Left kidney (tissue), 2 donors: ENCODE measurements around the gene TBC1D5. TPM values are rescaled to one million over a fixed set of nuclear protein-coding genes. Genes with fewer than 3 reads are reported as not detected.

Experiments used
- DNase-seq: peaks from one replicate; pipeline ENCODE4 v3.0.0-alpha.2; 2013
- polyA plus RNA-seq: library from polyadenylated mRNA; unstranded; fragments of 120-200 nt; gene quantifications from one replicate; pipeline ENCODE4 v1.2.1, GENCODE V29; 2013; ENCODE audit not compliant: insufficient read length

Gene TBC1D5
- polyA plus RNA-seq, 1 donor, result 52.2 TPM

- DNase-seq, result no peak
These were observed 515.0 kb downstream of the TBC1D5 start for GRCh38 chr3:17227472-17227871.

- no peak for DNase-seq
These were observed 520.9 kb downstream of the TBC1D5 start for GRCh38 chr3:17221529-17221928.

DNA sequence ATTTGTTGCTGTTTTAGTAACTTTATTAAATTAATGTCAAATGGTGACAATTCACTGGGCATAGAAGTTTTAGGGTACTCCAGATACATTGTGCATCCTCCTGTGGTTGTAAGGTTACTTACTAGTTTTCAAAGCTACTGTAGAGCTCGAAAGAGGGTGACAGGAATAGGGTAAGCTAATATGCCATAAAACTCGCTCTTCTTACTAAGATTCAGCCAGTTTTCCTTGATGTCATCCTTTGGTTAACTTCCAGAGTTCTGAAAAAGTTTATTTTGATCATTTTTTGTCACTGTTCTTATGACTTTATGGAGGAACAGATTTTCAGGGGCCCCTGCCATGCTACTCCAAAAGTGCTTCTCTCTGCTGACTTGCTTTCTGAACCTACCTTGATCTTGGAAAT, 522.8 kb downstream of the TBC1D5 start:
- no peak for DNase-seq

GRCh38 chr3:17218587-17218986, 523.8 kb downstream of the TBC1D5 start:
- DNase-seq, result no peak

- DNase-seq, result no peak
These were observed 524.8 kb downstream of the TBC1D5 start for GRCh38 chr3:17217588-17217987.

DNA sequence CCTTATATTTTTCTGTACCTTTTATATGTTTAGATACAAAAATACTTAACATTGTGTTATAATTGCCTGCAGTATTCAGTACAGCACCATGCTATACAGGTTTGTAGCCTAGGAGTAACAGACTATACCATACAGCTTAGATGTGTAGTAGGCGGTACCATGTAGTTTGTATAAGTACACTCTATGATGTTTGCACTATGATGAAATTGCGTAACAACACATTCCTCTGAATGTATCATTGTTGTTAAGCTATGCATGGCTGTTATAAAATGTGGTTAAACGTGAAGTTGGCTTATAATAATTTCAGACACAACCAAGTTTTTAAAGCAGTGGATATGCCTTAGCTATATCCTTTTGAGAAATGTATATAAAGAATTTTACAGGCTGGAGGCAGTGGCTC, 529.3 kb downstream of the TBC1D5 start:
- DNase-seq, result no peak

GRCh38 chr3:17207979-17208378, 534.5 kb downstream of the TBC1D5 start:
- DNase-seq, result no peak

DNA sequence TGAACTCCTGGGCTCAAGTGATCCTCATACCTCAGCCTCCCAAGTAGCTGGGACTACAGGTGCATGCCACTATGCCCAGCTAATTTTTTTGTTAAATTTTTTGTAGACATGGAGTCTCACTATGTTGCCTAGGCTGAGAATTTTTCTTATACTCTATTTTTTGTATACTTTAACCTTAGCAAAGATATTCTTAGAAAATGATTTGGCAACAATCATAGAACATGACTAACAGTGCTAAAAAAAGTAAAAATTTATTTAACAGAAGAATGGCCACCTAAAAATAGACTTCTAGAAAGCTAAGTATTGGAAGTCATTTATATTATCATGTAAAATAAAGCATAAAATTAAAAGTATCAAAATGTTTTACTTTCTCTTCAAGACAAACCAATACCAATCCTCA, 535.4 kb downstream of the TBC1D5 start:
- no peak for DNase-seq

DNA sequence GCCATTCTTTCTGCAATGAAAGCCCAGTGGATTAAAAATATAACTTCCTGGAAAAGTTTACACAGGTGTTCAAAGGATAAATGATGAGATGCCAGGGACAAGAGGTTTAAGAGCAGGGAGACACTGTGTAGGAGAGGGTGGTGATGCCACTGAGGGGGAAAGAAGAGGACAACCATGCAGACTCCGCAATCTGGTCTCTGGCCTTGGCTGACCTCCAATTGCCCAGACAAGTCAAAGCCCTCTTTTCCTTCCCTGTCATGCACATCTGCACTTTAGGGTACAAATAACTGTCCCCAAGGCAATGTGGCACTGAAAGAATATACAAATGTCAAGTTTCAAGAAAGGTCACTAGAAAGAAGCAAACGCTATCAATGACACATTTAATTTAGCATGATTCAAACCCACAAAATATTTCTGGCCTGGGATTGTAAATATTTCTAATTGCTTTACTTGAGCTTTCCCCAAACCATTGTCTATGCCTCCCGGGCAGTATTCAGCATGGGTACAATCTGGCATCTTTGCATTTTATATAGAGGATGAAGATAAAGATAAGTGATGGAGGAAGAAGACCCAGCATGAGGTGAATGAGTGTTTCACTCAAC, 538.3 kb downstream of the TBC1D5 start:
- DNase-seq, result no peak

DNA sequence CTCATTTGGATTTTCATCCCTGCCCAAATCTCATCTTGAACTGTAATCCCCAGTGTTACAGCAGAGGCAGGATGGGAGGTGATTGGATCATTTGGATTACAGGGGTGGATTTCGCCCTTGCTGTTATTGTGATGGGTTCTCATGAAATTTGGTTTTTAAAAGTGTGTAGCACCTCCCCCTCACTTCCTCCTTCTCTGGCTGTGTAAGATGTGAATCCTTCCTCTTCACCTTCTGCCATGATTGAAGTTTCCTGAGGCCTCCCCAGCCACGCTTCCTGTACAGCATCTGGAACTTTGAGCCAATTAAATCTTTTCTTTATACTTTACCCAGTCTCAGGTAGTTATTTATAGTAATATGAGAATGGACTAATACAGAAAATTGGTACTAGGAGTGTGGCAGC, 540.9 kb downstream of the TBC1D5 start:
- DNase-seq, result no peak

- DNase-seq, result no peak
These were observed 546.4 kb downstream of the TBC1D5 start for GRCh38 chr3:17195856-17196604.

- DNase-seq, result no peak
These were observed 547.2 kb downstream of the TBC1D5 start for GRCh38 chr3:17195192-17195611.

DNA sequence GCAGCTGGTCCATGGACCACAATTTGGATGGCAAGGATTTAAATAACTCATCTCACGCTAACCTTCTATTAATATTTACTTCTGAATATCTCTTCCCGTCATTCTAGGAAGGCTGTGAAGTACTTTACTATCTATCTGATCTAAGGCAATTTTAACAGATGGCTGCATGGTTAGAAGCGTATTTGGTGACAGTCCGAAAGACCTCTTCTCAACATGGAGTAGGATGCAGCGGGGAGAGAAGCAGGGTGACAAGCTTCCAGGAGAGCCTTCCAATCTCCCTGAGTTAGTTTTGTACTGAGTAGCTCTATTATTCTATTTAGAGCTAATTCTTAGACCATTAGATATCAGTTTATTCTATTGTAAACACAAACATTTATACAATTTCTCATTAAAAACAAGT, 548.3 kb downstream of the TBC1D5 start:
- no peak for DNase-seq

DNA sequence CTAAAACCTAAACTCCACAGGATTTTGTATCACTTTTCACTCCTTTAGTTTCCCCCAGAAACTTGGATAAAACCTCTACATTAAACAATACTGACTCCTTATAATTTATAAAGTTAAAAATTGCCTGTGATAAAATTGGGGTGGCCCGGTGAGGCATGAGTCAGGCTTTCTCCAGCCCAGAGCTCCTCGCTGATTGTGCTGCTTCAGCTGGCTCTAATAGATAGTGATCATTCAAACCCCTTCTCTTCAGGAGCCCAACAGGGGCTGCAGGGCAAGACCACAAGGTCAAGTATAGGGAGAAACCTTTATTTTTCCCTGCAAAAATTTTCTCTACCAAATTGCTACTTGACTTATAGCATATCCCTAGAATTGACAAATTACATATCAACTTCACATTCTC, 549.4 kb downstream of the TBC1D5 start:
- DNase-seq, result no peak

DNA sequence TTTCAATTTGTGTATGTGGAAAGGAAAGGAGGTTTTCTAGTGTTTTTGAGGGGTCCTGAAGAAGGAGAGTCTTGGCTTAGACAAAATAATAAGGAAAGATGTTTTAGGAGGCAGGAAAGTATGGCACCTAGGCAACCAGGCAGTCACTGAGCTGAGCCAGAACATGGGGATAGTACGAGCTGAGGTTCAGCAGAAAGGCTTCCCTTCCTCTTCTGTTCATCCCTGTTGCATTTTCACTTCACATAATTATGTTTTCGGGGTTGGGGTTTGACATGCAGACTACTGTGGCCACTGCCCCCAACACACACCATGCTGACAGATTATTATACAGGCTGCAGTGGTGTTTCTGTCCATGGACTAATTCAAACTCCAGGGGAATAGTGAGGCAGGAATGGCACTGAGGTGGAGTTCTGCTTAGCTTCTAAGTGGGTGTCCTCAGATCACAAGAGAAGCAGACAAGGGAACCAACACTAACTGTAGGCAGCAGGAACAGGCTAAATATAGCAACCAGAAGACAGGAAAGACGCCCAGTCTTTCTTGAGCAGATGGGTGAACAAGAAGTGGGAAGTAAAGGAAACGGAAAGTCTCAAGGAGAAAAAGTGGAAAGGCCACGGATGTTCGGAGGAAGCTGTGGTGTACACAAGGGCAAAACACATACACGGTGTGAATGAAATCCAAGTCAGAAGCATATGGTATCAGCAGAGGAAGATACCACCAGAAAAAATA, 551.9 kb downstream of the TBC1D5 start:
- no peak for DNase-seq

DNA sequence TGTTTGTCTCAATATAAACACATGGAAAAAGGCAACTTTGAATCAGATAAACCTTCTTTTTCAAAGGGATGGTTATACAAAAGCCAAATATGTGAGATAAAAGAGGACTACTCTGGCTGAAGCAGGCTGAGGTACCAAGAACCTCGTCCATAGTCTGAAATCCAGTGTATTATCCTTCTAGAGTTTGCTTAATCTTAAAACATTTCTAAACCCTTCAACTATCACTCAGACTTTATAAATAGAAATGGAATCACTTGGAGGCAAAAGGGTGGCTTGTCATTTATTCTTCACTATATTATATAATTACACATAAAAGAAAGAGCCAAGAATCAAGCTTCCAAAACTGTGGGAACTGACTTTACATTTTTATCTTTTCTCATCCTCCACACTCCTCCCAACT, 554.1 kb downstream of the TBC1D5 start:
- DNase-seq, result no peak

- no peak for DNase-seq
These were observed 554.7 kb downstream of the TBC1D5 start for GRCh38 chr3:17187589-17188184.

DNA sequence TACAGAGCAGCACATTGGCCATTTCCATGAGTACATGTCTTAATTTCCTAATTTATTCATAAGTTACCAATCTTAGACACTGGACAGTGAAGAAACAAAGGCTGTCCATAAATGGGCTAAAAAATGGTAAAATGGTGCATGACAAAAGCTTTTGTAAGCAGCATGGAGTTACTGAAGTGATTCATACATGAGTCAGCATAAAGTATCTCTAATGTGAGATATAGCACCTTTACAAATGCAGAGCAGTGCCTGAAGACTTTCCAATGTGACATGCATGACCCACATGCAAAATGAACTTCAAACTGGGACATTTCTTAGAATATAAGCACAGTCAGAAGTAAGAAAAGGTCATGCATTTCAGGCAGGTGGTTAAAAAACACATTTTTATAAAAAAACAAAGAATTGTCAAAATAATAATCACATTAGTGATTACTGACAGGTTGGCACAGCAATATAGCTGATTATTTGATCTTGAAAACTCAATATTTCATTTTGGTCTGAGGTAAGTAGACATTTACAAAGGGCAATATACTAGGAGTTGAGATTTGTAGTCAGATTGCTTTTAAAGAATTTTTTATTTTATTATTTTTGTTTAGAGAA, 558.4 kb downstream of the TBC1D5 start:
- no peak for DNase-seq

- no peak for DNase-seq
These were observed 560.3 kb downstream of the TBC1D5 start for GRCh38 chr3:17182166-17182565.

DNA sequence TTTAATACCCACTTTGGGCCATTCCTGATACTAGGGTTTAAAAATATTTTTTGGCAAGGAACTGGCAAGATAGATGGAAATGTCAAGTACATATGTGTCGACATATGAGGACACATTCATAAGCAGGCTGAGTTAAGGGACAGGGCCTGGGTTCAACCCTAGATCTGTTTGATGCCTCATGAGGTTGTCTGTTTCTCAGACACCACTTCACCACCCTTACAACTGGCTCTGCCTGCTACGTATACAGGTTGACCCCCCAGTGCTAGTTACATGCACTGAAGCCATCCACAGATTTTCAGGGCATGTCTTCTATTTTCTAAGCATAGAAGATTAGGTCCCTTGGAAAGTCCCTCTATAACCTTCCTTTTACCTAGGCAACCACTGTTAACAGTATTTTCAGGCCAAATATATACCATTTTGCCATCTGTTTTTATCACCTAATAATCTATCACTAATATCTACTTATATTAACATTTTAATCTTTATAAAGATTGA, 561.0 kb downstream of the TBC1D5 start:
- no peak for DNase-seq

DNA sequence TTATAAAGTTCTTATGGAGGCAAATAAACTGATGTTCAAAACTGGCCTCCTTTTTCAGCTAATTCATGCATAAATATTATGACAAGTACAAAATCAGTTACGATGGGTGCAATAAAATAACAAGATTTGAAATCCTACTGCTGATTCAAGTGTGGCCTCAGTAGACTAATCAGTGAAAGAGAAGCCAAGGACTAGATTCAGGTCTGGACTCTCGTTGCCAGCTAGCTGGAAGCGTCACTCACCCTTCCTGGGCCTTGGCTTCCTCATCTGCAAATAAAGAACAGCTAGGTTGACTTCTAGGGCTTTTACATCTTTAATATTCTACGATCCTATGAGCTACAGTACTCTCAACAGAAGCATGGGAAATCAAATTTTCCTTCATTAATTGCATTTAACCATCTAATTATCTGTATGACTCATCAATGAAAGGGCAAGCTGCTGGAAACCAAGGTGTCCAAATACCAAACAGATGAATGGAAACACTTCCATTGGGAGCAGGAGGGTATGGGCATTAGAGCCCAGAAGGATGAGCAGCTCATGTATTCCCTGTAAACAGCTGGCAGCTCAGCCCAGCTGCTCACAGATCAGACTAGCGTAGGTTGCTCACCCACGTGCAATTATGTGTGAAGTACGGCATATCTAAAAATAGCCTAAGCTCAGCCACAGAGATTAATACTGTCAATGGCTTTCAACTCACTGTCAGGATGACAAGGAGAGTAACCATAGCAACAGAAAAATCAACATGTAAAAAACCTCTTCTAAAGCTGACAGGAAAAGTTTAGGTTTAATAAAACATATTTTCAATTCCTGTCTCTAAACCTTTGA, 562.8 kb downstream of the TBC1D5 start:
- no peak for DNase-seq
